Activated T-cell treated with anti-CD3 and anti-CD28 coated beads, Interleukin-2, amount 50 U/mL, for 4 hours (primary cell): Measurements from ENCODE around the gene LRRC26. TPM values are rescaled to one million over a fixed set of nuclear protein-coding genes. Genes with fewer than 3 reads are reported as not detected.

Experiments used
- ATAC-seq, 2 donors: fragments of 200-7000 bp; cut with Tn5 transposase; one replicate each; pipeline ENCODE4 v1.10.0; 2021
- DNase-seq: peaks from one replicate; pipeline ENCODE4 v3.0.0-alpha.2; 2020
- H3K27me3 Mint-ChIP-seq: one replicate; pipeline ENCODE4 v1.8.0; 2021; ENCODE audit warnings: low read depth, mixed read lengths
- H3K36me3 Mint-ChIP-seq: one replicate; pipeline ENCODE4 v1.8.0; 2022; ENCODE audit warnings: mixed read lengths; ENCODE audit not compliant: insufficient read depth
- H3K4me1 Mint-ChIP-seq: one replicate; pipeline ENCODE4 v1.8.0; 2021; ENCODE audit warnings: low read depth, mixed read lengths
- H3K4me3 Mint-ChIP-seq: one replicate; pipeline ENCODE4 v1.8.0; 2021; ENCODE audit warnings: mild to moderate bottlenecking, moderate library complexity, mixed read lengths
- H3K9me3 Mint-ChIP-seq: one replicate; pipeline ENCODE4 v1.8.0; 2021; ENCODE audit warnings: mixed read lengths
- total RNA-seq, 3 donors: library from RNA; stranded (reverse); gene quantifications; one replicate each; pipeline ENCODE4 v1.2.1, GENCODE V29; 2021

Gene LRRC26
- total RNA-seq, 3 donors from 2014 or later: 0.18 TPM; not detected in 2

- no peak for DNase-seq
- Mint-ChIP-seq H3K36me3 (peaks cover 15% of the 10 kb centered on the region), H3K4me3 (no peak overlapping the region), H3K4me1 (peaks cover 11% of the 10 kb centered on the region), H3K27me3 (no peaks in the 10 kb centered on the region), H3K9me3 (no peaks in the 10 kb centered on the region)
- no peak for ATAC-seq
These were observed 11.8 kb upstream of the LRRC26 start for GRCh38 chr9:137181680-137182079.

GRCh38 chr9:137180491-137180890 is 10.6 kb upstream of the LRRC26 start:
- no peak overlapping the region for H3K4me3 Mint-ChIP-seq
- H3K27me3 Mint-ChIP-seq: no peaks in the 10 kb centered on the region
- H3K4me1 Mint-ChIP-seq: peaks cover 5% of the 10 kb centered on the region
- ATAC-seq (no peak), DNase-seq (no peak)
- peaks cover 15% of the 10 kb centered on the region for H3K36me3 Mint-ChIP-seq
- no peaks in the 10 kb centered on the region for H3K9me3 Mint-ChIP-seq

- ATAC-seq (no peak), DNase-seq (no peak)
- Mint-ChIP-seq H3K4me1 (peaks cover 5% of the 10 kb centered on the region), H3K4me3 (no peak overlapping the region), H3K9me3 (no peaks in the 10 kb centered on the region), H3K27me3 (no peaks in the 10 kb centered on the region), H3K36me3 (peaks cover 15% of the 10 kb centered on the region)
These were observed 9.9 kb upstream of the LRRC26 start for GRCh38 chr9:137179761-137180160.

GRCh38 chr9:137178939-137179630 is 9.2 kb upstream of the LRRC26 start:
- DNase-seq: no peak
- H3K4me1 Mint-ChIP-seq: peaks cover under 1% of the 10 kb centered on the region
- H3K36me3 Mint-ChIP-seq: peaks cover 15% of the 10 kb centered on the region
- no peaks in the 10 kb centered on the region for H3K9me3 Mint-ChIP-seq
- ATAC-seq: no peak
- H3K27me3 Mint-ChIP-seq: no peaks in the 10 kb centered on the region
- no peak overlapping the region for H3K4me3 Mint-ChIP-seq

GRCh38 chr9:137178201-137178938 is 8.5 kb upstream of the LRRC26 start:
- H3K4me3 Mint-ChIP-seq: no peak overlapping the region
- no peak for ATAC-seq
- H3K4me1 Mint-ChIP-seq: no peaks in the 10 kb centered on the region
- H3K27me3 Mint-ChIP-seq: no peaks in the 10 kb centered on the region
- no peaks in the 10 kb centered on the region for H3K9me3 Mint-ChIP-seq
- peaks cover 10% of the 10 kb centered on the region for H3K36me3 Mint-ChIP-seq
- DNase-seq: no peak

GRCh38 chr9:137176302-137177182 is 6.7 kb upstream of the LRRC26 start:
- no peak for DNase-seq
- Mint-ChIP-seq H3K27me3 (peaks cover 4% of the 10 kb centered on the region), H3K4me1 (no peaks in the 10 kb centered on the region), H3K36me3 (peaks cover 3% of the 10 kb centered on the region), H3K4me3 (no peak overlapping the region), H3K9me3 (no peaks in the 10 kb centered on the region)
- ATAC-seq: peak; percentile 52 to 59

GRCh38 chr9:137175345-137175961 is 5.6 kb upstream of the LRRC26 start:
- Mint-ChIP-seq H3K4me3 (no peak overlapping the region), H3K36me3 (peaks cover 3% of the 10 kb centered on the region), H3K4me1 (no peaks in the 10 kb centered on the region), H3K27me3 (peaks cover 10% of the 10 kb centered on the region), H3K9me3 (no peaks in the 10 kb centered on the region)
- ATAC-seq: peak; percentile 19 to 37
- DNase-seq: no peak

- H3K36me3 Mint-ChIP-seq: peaks cover 3% of the 10 kb centered on the region
- ATAC-seq (peak in 1 of 2 donors; percentile 24), DNase-seq (peak; percentile 18)
- no peaks in the 10 kb centered on the region for H3K9me3 Mint-ChIP-seq
- H3K27me3 Mint-ChIP-seq: peaks cover 16% of the 10 kb centered on the region
- H3K4me1 Mint-ChIP-seq: no peaks in the 10 kb centered on the region
- no peak overlapping the region for H3K4me3 Mint-ChIP-seq
These were observed 5.0 kb upstream of the LRRC26 start for GRCh38 chr9:137174722-137175293.

- ATAC-seq (no peak), DNase-seq (no peak)
- H3K27me3 Mint-ChIP-seq: peaks cover 16% of the 10 kb centered on the region
- H3K36me3 Mint-ChIP-seq: peaks cover 3% of the 10 kb centered on the region
- no peak overlapping the region for H3K4me3 Mint-ChIP-seq
- H3K9me3 Mint-ChIP-seq: no peaks in the 10 kb centered on the region
- H3K4me1 Mint-ChIP-seq: no peaks in the 10 kb centered on the region
These were observed 4.2 kb upstream of the LRRC26 start for GRCh38 chr9:137173796-137174664.

- ATAC-seq (no peak), DNase-seq (no peak)
- H3K4me3 Mint-ChIP-seq: no peak overlapping the region
- peaks cover 18% of the 10 kb centered on the region for H3K27me3 Mint-ChIP-seq
- H3K4me1 Mint-ChIP-seq: peaks cover 1% of the 10 kb centered on the region
- H3K9me3 Mint-ChIP-seq: no peaks in the 10 kb centered on the region
- peaks cover 3% of the 10 kb centered on the region for H3K36me3 Mint-ChIP-seq
These were observed 3.3 kb upstream of the LRRC26 start for GRCh38 chr9:137172901-137173795.

- Mint-ChIP-seq H3K4me1 (peaks cover 4% of the 10 kb centered on the region), H3K27me3 (peaks cover 24% of the 10 kb centered on the region), H3K4me3 (no peak overlapping the region), H3K36me3 (no peaks in the 10 kb centered on the region), H3K9me3 (no peaks in the 10 kb centered on the region)
- ATAC-seq (no peak), DNase-seq (no peak)
These were observed 1.5 kb upstream of the LRRC26 start for GRCh38 chr9:137171149-137171900.
